ENCODE results near the gene CERS6.
A peak's percentile ranks its signal among the peaks of the same experiment; 100 is the strongest.

CERS6 gene

GRCh38 chr2:168713325-168713724 is 257.3 kb downstream of the CERS6 start:
- in situ Hi-C loops (cut with HindIII; ENCODE audit: low sequenced_read_pairs) = no loop called here
- H3K4me3 ChIP-seq (ENCODE audit: low read depth, low read length) = no peak overlapping the region
- no peak for DNase-seq (ENCODE audit: low read depth, low spot score)
- no peak for TF ChIP-seq CTCF (IDR thresholded peaks at IDR 0.05; ENCODE audit: low read depth, low read length)

GRCh38 chr2:168715849-168716248 is 259.8 kb downstream of the CERS6 start:
- no peak for DNase-seq (ENCODE audit: low read depth, low spot score)
- in situ Hi-C loops (cut with HindIII; ENCODE audit: low sequenced_read_pairs) = no loop called here
- H3K4me3 ChIP-seq (ENCODE audit: low read depth, low read length) = no peak overlapping the region
- no peak for TF ChIP-seq CTCF (IDR thresholded peaks at IDR 0.05; ENCODE audit: low read depth, low read length)

GRCh38 chr2:168716839-168717238 is 260.8 kb downstream of the CERS6 start:
- no peak for TF ChIP-seq CTCF (IDR thresholded peaks at IDR 0.05; ENCODE audit: low read depth, low read length)
- no peak for DNase-seq (ENCODE audit: low read depth, low spot score)
- in situ Hi-C loops (cut with HindIII; ENCODE audit: low sequenced_read_pairs) = no loop called here
- no peak overlapping the region for H3K4me3 ChIP-seq (ENCODE audit: low read depth, low read length)

- peak; percentile 34 for DNase-seq (ENCODE audit: low read depth, low spot score)
- TF ChIP-seq CTCF (IDR thresholded peaks at IDR 0.05; ENCODE audit: low read depth, low read length) = no peak
- no peak overlapping the region for H3K4me3 ChIP-seq (ENCODE audit: low read depth, low read length)
- in situ Hi-C loops (cut with HindIII; ENCODE audit: low sequenced_read_pairs) = no loop called here
Observed at GRCh38 chr2:168717790-168718502, 261.9 kb downstream of the CERS6 start.

- DNase-seq (ENCODE audit: low read depth, low spot score) = no peak
- in situ Hi-C loops (cut with HindIII; ENCODE audit: low sequenced_read_pairs) = no loop called here
- no peak overlapping the region for H3K4me3 ChIP-seq (ENCODE audit: low read depth, low read length)
- TF ChIP-seq CTCF (IDR thresholded peaks at IDR 0.05; ENCODE audit: low read depth, low read length) = no peak
Observed at GRCh38 chr2:168718622-168719021, 262.6 kb downstream of the CERS6 start.

- H3K4me3 ChIP-seq (ENCODE audit: low read depth, low read length) = no peak overlapping the region
- DNase-seq (ENCODE audit: low read depth, low spot score) = no peak
- in situ Hi-C loops (cut with HindIII; ENCODE audit: low sequenced_read_pairs) = no loop called here
Observed at GRCh38 chr2:168719446-168719845, 263.4 kb downstream of the CERS6 start.

More at GRCh38 chr2:168719446-168719845, 263.4 kb downstream of the CERS6 start:
- TF ChIP-seq CTCF (IDR thresholded peaks at IDR 0.05; ENCODE audit: low read depth, low read length) = no peak
